ENCODE data around the gene MOV10L1. TPM values are rescaled to one million over a fixed set of nuclear protein-coding genes. Genes with fewer than 3 reads are reported as not detected.

Gene MOV10L1
- total and polyA plus RNA-seq, 9 of the 15 experiments (the other 6 are each of a cell fraction or from before 2014, with no cell fraction given) = 0.06 to 0.43 (median 0.15) TPM

DNA sequence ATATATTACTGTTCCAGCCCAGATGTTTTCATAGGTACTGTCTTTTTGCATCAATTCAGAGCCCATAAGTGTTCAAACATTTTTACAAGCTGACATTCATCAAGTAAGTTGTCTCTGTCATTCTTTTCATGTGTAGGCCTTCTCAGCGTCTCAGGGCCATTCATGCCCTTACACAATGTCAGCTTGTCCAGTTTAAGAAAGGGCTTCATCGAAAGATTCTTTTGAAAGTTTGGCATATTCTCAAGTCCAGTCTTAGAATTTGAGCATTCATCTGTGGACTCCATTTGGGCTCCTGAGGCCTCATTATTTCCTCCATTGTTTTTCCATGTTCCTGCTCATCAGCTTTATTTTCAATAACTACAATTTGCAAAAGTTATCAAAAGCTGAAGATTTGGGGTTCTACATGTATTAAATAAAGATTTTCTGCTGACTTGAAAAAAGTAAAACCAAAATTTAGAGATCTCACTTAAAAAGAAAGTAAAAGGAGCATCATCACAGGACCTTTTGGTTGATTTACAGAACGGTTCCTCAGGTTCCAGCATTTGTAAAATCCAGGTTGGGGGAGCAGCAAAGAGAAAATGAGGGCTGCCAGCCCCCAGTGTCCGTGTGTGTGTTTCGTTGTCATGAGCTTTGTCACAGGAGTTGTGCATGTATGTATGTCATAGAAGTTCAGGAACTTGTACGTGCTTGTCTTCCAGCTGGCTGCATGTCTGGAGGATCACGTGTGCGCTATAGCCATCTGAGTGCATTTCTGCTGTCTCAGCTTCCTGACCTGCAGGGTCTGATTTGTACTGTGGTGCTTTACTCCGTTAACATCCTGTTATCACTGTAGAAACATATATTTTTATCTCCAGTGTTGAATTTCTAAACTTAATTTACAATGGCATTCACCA, 15.6 kb downstream of the MOV10L1 start (continued):
- no peak for TF ChIP-seq TARDBP (IDR thresholded peaks at IDR 0.05)
- no peak for TF ChIP-seq ZNF551 (CRISPR knock-in tag; IDR thresholded peaks at IDR 0.05)
- TF ChIP-seq CCAR2 (IDR thresholded peaks at IDR 0.05; ENCODE audit: low read depth, low read length) = no peak
- TF ChIP-seq KLF6 (CRISPR knock-in tag; IDR thresholded peaks at IDR 0.05; ENCODE audit: borderline replicate concordance) = no peak
- TF ChIP-seq MYC (IDR thresholded peaks at IDR 0.05; ENCODE audit: low read depth, low read length) = peak; percentile 51; the same call in 1 of the 2 replicates
- no peak for TF ChIP-seq MYC (CRISPR knock-in tag; IDR thresholded peaks at IDR 0.05; ENCODE audit: borderline replicate concordance, low read depth)
- no peak for TF ChIP-seq ZNF79 (CRISPR knock-in tag; IDR thresholded peaks at IDR 0.05; ENCODE audit: low read depth)
- peak; percentile 48; the same call in 1 of the 2 replicates for TF ChIP-seq L3MBTL2 (IDR thresholded peaks at IDR 0.05)
- no peak for TF ChIP-seq MTA1 (IDR thresholded peaks at IDR 0.05; ENCODE audit: borderline replicate concordance)
- no peak for TF ChIP-seq ELF2 (CRISPR knock-in tag; IDR thresholded peaks at IDR 0.05)
- TF ChIP-seq, protein P1, sequence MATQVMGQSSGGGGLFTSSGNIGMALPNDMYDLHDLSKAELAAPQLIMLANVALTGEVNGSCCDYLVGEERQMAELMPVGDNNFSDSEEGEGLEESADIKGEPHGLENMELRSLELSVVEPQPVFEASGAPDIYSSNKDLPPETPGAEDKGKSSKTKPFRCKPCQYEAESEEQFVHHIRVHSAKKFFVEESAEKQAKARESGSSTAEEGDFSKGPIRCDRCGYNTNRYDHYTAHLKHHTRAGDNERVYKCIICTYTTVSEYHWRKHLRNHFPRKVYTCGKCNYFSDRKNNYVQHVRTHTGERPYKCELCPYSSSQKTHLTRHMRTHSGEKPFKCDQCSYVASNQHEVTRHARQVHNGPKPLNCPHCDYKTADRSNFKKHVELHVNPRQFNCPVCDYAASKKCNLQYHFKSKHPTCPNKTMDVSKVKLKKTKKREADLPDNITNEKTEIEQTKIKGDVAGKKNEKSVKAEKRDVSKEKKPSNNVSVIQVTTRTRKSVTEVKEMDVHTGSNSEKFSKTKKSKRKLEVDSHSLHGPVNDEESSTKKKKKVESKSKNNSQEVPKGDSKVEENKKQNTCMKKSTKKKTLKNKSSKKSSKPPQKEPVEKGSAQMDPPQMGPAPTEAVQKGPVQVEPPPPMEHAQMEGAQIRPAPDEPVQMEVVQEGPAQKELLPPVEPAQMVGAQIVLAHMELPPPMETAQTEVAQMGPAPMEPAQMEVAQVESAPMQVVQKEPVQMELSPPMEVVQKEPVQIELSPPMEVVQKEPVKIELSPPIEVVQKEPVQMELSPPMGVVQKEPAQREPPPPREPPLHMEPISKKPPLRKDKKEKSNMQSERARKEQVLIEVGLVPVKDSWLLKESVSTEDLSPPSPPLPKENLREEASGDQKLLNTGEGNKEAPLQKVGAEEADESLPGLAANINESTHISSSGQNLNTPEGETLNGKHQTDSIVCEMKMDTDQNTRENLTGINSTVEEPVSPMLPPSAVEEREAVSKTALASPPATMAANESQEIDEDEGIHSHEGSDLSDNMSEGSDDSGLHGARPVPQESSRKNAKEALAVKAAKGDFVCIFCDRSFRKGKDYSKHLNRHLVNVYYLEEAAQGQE (IDR thresholded peaks at IDR 0.05; ENCODE audit: borderline replicate concordance) = peak; percentile 31
- TF ChIP-seq, protein P1 (CRISPR knock-in tag; IDR thresholded peaks at IDR 0.05; ENCODE audit: low read depth) = no peak
- TF ChIP-seq ZNF263 (CRISPR knock-in tag; IDR thresholded peaks at IDR 0.05; ENCODE audit: borderline replicate concordance) = no peak
- TF ChIP-seq TFAP4 (CRISPR knock-in tag; IDR thresholded peaks at IDR 0.05; ENCODE audit: borderline replicate concordance) = peak; percentile 81
- TF ChIP-seq NR2C2 (CRISPR knock-in tag; IDR thresholded peaks at IDR 0.05) = no peak
- 0 out of 2 replicates have a peak, but pooled peaks have one; percentile 18 for TF ChIP-seq NR2C2 (tag; IDR thresholded peaks at IDR 0.05)
- TF ChIP-seq RCOR1 (IDR thresholded peaks at IDR 0.05; ENCODE audit: borderline replicate concordance in 1 of 2, low read depth in 2 of 2, low read length in 2 of 2) = 0 out of 4 replicates have a peak, but pooled peaks of 1 of the 2 experiments have one; percentile 20
- no peak for TF ChIP-seq GABPB1 (CRISPR knock-in tag; IDR thresholded peaks at IDR 0.05)
- no peak for TF ChIP-seq ZNF507 (tag; conservative IDR thresholded peaks at IDR 0.05)

All from K562 (cell line).